Measurements from ENCODE around the gene SKA2.

- TF ChIP-seq RUNX3 (IDR thresholded peaks at IDR 0.05; ENCODE audit: low read length) (no peak), CTCF (IDR thresholded peaks at IDR 0.05 in 2 of 3, conservative IDR thresholded peaks at IDR 0.05 in 1 of 3; ENCODE audit: control insufficient read depth in 2 of 3, extremely low read depth in 1 of 3, insufficient read depth in 1 of 3, low read depth in 3 of 3, low read length in 3 of 3) (no peak), EZH2 (IDR thresholded peaks at IDR 0.05; ENCODE audit: borderline replicate concordance, control insufficient read depth, low read depth, low read length) (no peak)
Observed at GRCh38 chr17:59131131-59131530, 23.9 kb downstream of the SKA2 start.
